ENCODE results near the gene CCDC175.

- TF ChIP-seq, protein P1, sequence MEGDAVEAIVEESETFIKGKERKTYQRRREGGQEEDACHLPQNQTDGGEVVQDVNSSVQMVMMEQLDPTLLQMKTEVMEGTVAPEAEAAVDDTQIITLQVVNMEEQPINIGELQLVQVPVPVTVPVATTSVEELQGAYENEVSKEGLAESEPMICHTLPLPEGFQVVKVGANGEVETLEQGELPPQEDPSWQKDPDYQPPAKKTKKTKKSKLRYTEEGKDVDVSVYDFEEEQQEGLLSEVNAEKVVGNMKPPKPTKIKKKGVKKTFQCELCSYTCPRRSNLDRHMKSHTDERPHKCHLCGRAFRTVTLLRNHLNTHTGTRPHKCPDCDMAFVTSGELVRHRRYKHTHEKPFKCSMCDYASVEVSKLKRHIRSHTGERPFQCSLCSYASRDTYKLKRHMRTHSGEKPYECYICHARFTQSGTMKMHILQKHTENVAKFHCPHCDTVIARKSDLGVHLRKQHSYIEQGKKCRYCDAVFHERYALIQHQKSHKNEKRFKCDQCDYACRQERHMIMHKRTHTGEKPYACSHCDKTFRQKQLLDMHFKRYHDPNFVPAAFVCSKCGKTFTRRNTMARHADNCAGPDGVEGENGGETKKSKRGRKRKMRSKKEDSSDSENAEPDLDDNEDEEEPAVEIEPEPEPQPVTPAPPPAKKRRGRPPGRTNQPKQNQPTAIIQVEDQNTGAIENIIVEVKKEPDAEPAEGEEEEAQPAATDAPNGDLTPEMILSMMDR (IDR thresholded peaks at IDR 0.05; ENCODE audit: low read depth, low read length) = no peak
- TF ChIP-seq, protein P2, sequence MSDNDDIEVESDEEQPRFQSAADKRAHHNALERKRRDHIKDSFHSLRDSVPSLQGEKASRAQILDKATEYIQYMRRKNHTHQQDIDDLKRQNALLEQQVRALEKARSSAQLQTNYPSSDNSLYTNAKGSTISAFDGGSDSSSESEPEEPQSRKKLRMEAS (IDR thresholded peaks at IDR 0.05; ENCODE audit: low read depth, low read length) = no peak
These were observed 24.4 kb upstream of the CCDC175 start for GRCh38 chr14:59601056-59601455.
